ENCODE measurements around the gene NUAK2.

Gene NUAK2

DNA sequence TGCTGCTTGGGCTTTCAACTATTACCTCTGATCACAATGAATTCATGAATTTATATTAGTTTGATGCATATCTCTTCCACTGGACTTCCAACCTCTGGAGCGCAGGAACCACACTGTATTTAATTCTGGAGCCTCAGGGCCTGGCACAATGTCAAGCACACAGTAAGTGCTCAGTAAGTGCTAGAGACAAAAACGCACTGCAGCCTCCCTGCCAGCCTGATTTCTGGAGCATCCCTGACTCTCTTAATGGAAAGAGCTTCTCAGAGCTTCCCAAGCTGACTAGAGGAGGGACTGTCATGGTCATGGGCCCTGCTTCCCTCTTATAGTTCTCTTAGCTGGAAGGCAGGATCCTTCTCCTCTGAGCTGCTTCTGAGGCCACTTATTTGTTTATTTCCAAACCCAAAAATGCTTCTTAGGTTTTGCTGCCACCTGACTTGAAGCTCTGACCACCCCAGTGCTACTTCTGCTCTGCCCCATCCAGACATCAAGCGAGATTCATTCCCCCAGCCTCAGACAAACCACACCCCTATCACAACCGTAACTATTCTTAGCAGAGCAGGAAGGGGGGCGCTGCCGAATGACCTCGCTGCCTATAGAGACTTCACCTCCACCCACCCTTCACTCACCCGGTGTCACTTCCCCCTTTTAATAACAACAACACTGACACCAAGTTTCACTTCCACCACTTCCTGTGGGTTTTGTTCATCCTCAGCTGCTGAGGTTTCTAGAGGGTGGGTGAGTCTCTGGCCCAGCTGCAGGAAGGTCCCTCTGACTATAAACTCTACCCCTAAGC is 33.6 kb downstream of the NUAK2 start:
- no peaks in the 10 kb centered on the region for H3K4me1 ChIP-seq
- H3K27me3 ChIP-seq (ENCODE audit: control insufficient read depth, insufficient read depth, low read length), result no peaks in the 10 kb centered on the region
- H3K9ac ChIP-seq, result no peak overlapping the region
- TF ChIP-seq CTCF (IDR thresholded peaks at IDR 0.05), result no peak
- H3K79me2 ChIP-seq, result no peaks in the 10 kb centered on the region
- no peak overlapping the region for H3K27ac ChIP-seq
- H3K36me3 ChIP-seq (ENCODE audit: control insufficient read depth, insufficient read depth, low read length), result no peaks in the 10 kb centered on the region
- H3K4me3 ChIP-seq (ENCODE audit: low read depth, low read length), result no peak overlapping the region
- H3K4me2 ChIP-seq (ENCODE audit: low read length), result no peak overlapping the region
- H3K9me3 ChIP-seq (ENCODE audit: control insufficient read depth, low read length), result no peaks in the 10 kb centered on the region
- no peak overlapping the region for H2AFZ ChIP-seq

- Histone ChIP-seq H3K4me3 (ENCODE audit: low read depth, low read length) (no peak overlapping the region), H3K9me3 (ENCODE audit: control insufficient read depth, low read length) (no peaks in the 10 kb centered on the region), H3K27me3 (ENCODE audit: control insufficient read depth, insufficient read depth, low read length) (no peaks in the 10 kb centered on the region), H3K9ac (no peak overlapping the region), H2AFZ (no peak overlapping the region), H3K4me2 (ENCODE audit: low read length) (no peak overlapping the region), H3K79me2 (no peaks in the 10 kb centered on the region), H3K4me1 (no peaks in the 10 kb centered on the region), H3K36me3 (ENCODE audit: control insufficient read depth, insufficient read depth, low read length) (no peaks in the 10 kb centered on the region), H3K27ac (no peak overlapping the region)
- TF ChIP-seq CTCF (IDR thresholded peaks at IDR 0.05), result no peak
These were observed 34.5 kb downstream of the NUAK2 start for GRCh38 chr1:205287076-205287475.

GRCh38 chr1:205286335-205286950 is 35.1 kb downstream of the NUAK2 start:
- Histone ChIP-seq H3K79me2 (no peaks in the 10 kb centered on the region), H3K4me1 (no peaks in the 10 kb centered on the region), H3K27me3 (ENCODE audit: control insufficient read depth, insufficient read depth, low read length) (no peaks in the 10 kb centered on the region), H3K4me3 (ENCODE audit: low read depth, low read length) (no peak overlapping the region), H3K9me3 (ENCODE audit: control insufficient read depth, low read length) (no peaks in the 10 kb centered on the region), H3K4me2 (ENCODE audit: low read length) (no peak overlapping the region), H3K27ac (no peak overlapping the region), H3K9ac (no peak overlapping the region), H3K36me3 (ENCODE audit: control insufficient read depth, insufficient read depth, low read length) (no peaks in the 10 kb centered on the region), H2AFZ (no peak overlapping the region)
- no peak for TF ChIP-seq CTCF (IDR thresholded peaks at IDR 0.05)

- Histone ChIP-seq H3K27ac (peak overlapping the region; percentile 65), H3K9ac (no peak overlapping the region), H3K4me2 (ENCODE audit: low read length) (no peak overlapping the region), H3K4me3 (ENCODE audit: low read depth, low read length) (no peak overlapping the region), H3K9me3 (ENCODE audit: control insufficient read depth, low read length) (no peaks in the 10 kb centered on the region), H3K36me3 (ENCODE audit: control insufficient read depth, insufficient read depth, low read length) (no peaks in the 10 kb centered on the region), H2AFZ (no peak overlapping the region), H3K27me3 (ENCODE audit: control insufficient read depth, insufficient read depth, low read length) (no peaks in the 10 kb centered on the region), H3K4me1 (no peaks in the 10 kb centered on the region), H3K79me2 (no peaks in the 10 kb centered on the region)
- no peak for TF ChIP-seq CTCF (IDR thresholded peaks at IDR 0.05)
These were observed 36.0 kb downstream of the NUAK2 start for GRCh38 chr1:205285381-205286101.

All from parathyroid adenoma (tissue), 2 donors.